WI38 (cell line): ENCODE measurements around the gene OGFR.

ENCODE experiments used
- H3K4me3 ChIP-seq: 2 replicates; pipeline ENCODE4 v1.5.1; 2011; ENCODE audit warnings: low read depth, mild to moderate bottlenecking, control low read depth, low read length
- TF ChIP-seq, protein P1 (sequence below): IDR thresholded peaks from 2 replicates; pipeline ENCODE4 v1.5.1; 2012; ENCODE audit warnings: low read depth, mild to moderate bottlenecking, control low read depth, low read length

OGFR gene

DNA sequence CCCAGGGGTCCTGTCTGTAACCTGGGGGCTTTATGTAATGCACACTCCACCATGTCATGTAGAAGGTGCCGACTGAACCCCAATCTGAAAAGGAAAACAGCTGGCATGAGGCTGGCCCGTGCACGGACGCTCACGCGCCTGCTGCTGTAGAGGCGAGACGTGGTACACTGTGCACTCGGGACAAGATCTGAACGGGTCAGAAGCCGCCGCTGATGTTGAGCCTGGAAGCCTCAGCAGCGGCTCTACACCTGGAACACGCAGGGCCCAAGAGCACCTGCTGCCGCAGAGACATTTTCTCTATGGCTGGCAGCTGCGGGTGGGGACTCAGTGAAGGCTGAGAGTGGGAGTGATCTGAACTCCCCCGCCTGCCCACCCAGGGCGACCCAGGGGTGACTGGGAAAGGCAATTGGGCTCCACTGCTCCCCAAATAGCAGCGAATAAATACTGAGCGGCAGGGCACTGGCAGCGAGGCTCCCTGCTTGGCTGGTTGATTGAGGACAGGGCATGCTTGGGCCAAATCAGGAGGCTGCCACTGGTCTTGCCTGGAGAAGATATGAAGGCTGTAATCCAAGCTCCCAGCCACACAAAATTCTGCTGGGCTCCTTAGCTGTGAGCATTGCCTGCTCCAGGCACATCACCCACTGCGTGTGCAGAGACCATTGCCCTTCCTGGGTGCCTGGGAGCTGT lies 2.5 kb upstream of the OGFR start:
- no peak overlapping the region for H3K4me3 ChIP-seq
- TF ChIP-seq, protein P1, sequence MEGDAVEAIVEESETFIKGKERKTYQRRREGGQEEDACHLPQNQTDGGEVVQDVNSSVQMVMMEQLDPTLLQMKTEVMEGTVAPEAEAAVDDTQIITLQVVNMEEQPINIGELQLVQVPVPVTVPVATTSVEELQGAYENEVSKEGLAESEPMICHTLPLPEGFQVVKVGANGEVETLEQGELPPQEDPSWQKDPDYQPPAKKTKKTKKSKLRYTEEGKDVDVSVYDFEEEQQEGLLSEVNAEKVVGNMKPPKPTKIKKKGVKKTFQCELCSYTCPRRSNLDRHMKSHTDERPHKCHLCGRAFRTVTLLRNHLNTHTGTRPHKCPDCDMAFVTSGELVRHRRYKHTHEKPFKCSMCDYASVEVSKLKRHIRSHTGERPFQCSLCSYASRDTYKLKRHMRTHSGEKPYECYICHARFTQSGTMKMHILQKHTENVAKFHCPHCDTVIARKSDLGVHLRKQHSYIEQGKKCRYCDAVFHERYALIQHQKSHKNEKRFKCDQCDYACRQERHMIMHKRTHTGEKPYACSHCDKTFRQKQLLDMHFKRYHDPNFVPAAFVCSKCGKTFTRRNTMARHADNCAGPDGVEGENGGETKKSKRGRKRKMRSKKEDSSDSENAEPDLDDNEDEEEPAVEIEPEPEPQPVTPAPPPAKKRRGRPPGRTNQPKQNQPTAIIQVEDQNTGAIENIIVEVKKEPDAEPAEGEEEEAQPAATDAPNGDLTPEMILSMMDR = no peak

- H3K4me3 ChIP-seq = peak overlapping the region; percentile 78
Measured at GRCh38 chr20:62804021-62804626, 511 bp upstream of the OGFR start.

GRCh38 chr20:62805155-62805710 lies 598 bp downstream of the OGFR start:
- TF ChIP-seq, protein P1 = no peak
- peak overlapping the region; percentile 78 for H3K4me3 ChIP-seq

More at GRCh38 chr20:62804021-62804626, 511 bp upstream of the OGFR start:
- TF ChIP-seq, protein P1 = 0 out of 2 replicates have a peak, but pooled peaks have one; percentile 1

GRCh38 chr20:62805711-62806382 lies 1.2 kb downstream of the OGFR start:
- TF ChIP-seq, protein P1 = no peak
- peak overlapping the region; percentile 78 for H3K4me3 ChIP-seq

GRCh38 chr20:62806383-62807050 lies 1.9 kb downstream of the OGFR start:
- TF ChIP-seq, protein P1 = no peak
- H3K4me3 ChIP-seq = peak overlapping the region; percentile 78

DNA sequence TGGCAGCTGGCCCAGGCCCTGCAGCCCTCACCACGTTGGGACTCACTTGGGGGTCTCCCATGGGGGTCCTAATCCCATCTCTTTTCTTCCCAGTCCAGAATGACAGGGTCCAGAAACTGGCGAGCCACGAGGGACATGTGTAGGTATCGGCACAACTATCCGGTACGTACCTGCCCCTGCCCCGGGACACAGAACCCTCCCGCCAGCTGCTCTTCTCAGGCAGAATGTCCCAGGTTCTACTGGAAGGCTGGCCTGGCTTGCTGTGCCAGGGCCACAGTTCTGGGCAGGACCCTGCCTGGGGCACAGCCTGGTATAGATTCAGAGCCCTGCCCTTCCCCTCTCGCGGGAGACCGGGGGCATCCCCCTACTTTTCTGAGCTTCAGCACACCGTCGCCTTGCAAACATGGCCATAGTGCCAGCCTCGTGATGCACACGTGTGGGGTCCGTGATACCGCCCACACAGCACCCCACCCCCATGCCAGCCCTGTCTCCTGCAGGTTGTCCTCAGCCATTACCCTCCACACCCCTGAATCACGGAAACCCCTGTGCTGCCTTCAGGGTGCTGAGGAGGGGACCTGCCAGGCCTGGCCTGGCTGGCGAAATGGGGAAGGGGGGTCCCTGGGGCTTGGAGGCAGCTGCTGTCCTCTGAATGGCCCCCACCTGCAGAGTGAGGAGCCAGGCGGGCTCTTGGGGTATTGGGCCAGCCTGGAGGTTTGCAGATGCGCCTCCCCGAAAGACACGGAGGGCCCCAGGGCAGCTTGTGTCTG lies 3.0 kb downstream of the OGFR start:
- no peak overlapping the region for H3K4me3 ChIP-seq
- TF ChIP-seq, protein P1 = no peak
